Heart left ventricle (tissue), 13 donors: ENCODE data around the gene PRKG1.

Source experiments
- POLR2A ChIP-seq, 2 donors: fragments of 450-650 bp; IDR thresholded peaks; one replicate each; pipeline ENCODE4 v1.6.1; 2017; ENCODE audit warnings: antibody characterized with exemption in 2 of 2, mild to moderate bottlenecking in 2 of 2, moderate library complexity in 2 of 2
- TF ChIP-seq, protein P1 (sequence below), 12 donors: fragments of 200-600 bp; sonication (generic) in 4 of 12; IDR thresholded peaks; one replicate each; pipeline versions ENCODE4 v1.5.0 to v1.8.0; 2018 to 2022; ENCODE audit warnings: antibody characterized with exemption in 12 of 12, mild to moderate bottlenecking in 5 of 12
- donor health status: ischemic (EF 13 %, LVEDD 7.1; RV severe dilation, severe dysfunction).
- donor health status: DM: no; HTN: yes; CAD: no.
- donor health status: DM: no; HTN: no; CAD: no.
- donor health status: ischemic (EF 25% LVEDD 6.9; RV normal size, moderate dysfunction).
- donor health status: ischemic (EF 25% LVEDD 5.7; RV mildly dilated, moderate dysfunction).
- donor health status: ischemic (EF 35%, LVEDD 5.7; RV mildly dilated, moderate dysfunction).
- donor health status: nonischemic (EF 11% LVEDD 7.7; RV severe dilation, severe dysfunction).
- donor health status: DM: yes; HTN: yes; CAD: no.
- donor health status: PGD.
- donor health status: ischemic (EF 29% LVEDD 5.4; RV normal size, mild dysfunction).
- donor health status: nonischemic (EF 23%, LVEDD 6.1; RV moderate dilation, normal function).

DNA sequence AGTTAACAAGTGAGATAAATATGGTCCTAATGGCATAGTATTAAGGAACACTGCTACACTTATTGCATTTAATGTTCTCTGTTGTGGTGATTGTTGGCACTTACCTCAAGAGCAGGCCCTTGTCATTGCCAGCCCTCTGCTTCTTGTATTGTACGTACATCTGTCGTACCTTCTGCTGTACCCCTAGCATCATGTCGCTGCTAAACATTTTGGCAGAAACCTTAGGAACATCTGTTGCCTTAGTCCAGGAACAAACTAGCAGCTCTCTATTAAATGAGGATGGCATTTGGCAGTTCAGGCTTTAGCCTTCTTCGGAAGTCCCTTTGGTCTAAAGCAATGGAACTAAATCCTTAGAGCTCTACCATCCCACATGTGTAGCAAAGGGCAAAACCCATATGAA, 47.6 kb downstream of the PRKG1 start:
- TF ChIP-seq, protein P1, sequence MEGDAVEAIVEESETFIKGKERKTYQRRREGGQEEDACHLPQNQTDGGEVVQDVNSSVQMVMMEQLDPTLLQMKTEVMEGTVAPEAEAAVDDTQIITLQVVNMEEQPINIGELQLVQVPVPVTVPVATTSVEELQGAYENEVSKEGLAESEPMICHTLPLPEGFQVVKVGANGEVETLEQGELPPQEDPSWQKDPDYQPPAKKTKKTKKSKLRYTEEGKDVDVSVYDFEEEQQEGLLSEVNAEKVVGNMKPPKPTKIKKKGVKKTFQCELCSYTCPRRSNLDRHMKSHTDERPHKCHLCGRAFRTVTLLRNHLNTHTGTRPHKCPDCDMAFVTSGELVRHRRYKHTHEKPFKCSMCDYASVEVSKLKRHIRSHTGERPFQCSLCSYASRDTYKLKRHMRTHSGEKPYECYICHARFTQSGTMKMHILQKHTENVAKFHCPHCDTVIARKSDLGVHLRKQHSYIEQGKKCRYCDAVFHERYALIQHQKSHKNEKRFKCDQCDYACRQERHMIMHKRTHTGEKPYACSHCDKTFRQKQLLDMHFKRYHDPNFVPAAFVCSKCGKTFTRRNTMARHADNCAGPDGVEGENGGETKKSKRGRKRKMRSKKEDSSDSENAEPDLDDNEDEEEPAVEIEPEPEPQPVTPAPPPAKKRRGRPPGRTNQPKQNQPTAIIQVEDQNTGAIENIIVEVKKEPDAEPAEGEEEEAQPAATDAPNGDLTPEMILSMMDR (IDR thresholded peaks at IDR 0.05) = no peak
- no peak for TF ChIP-seq POLR2A (IDR thresholded peaks at IDR 0.05)
